ENCODE results near the gene SYT9.

The SYT9 gene

GRCh38 chr11:7508087-7508486, 256.4 kb downstream of the SYT9 start (continued):
- TF ChIP-seq PATZ1 (CRISPR knock-in tag; IDR thresholded peaks at IDR 0.05; ENCODE audit: borderline replicate concordance) (no peak), ZNF565 (CRISPR knock-in tag; conservative IDR thresholded peaks at IDR 0.05; ENCODE audit: low read depth) (no peak), BACH2 (CRISPR knock-in tag; IDR thresholded peaks at IDR 0.05; ENCODE audit: borderline replicate concordance) (no peak), SNAI2 (CRISPR knock-in tag; IDR thresholded peaks at IDR 0.05) (no peak), PPARA (CRISPR knock-in tag; IDR thresholded peaks at IDR 0.05; ENCODE audit: borderline replicate concordance) (no peak), ISL1 (CRISPR knock-in tag; IDR thresholded peaks at IDR 0.05) (no peak), ARNTL (CRISPR knock-in tag; IDR thresholded peaks at IDR 0.05; ENCODE audit: borderline replicate concordance, low read depth) (no peak), ZNF70 (CRISPR knock-in tag; IDR thresholded peaks at IDR 0.05) (no peak)

- TF ChIP-seq ZC3H10 (CRISPR knock-in tag; IDR thresholded peaks at IDR 0.05) (no peak), ARNTL (CRISPR knock-in tag; IDR thresholded peaks at IDR 0.05; ENCODE audit: borderline replicate concordance, low read depth) (no peak), ZNF70 (CRISPR knock-in tag; IDR thresholded peaks at IDR 0.05) (no peak), ESRRG (CRISPR knock-in tag; IDR thresholded peaks at IDR 0.05) (no peak), ZNF565 (CRISPR knock-in tag; conservative IDR thresholded peaks at IDR 0.05; ENCODE audit: low read depth) (no peak), TSHZ2 (CRISPR knock-in tag; IDR thresholded peaks at IDR 0.05) (no peak), PPARA (CRISPR knock-in tag; IDR thresholded peaks at IDR 0.05; ENCODE audit: borderline replicate concordance) (no peak), GLIS3 (CRISPR knock-in tag; IDR thresholded peaks at IDR 0.05) (no peak), ISL1 (CRISPR knock-in tag; IDR thresholded peaks at IDR 0.05) (no peak), SNAI2 (CRISPR knock-in tag; IDR thresholded peaks at IDR 0.05) (no peak), TOX (CRISPR knock-in tag; IDR thresholded peaks at IDR 0.05; ENCODE audit: borderline replicate concordance) (no peak), RARB (CRISPR knock-in tag; IDR thresholded peaks at IDR 0.05) (no peak), CSDC2 (CRISPR knock-in tag; IDR thresholded peaks at IDR 0.05) (no peak)
- no peak for ATAC-seq
Measured at GRCh38 chr11:7509966-7510365, 258.3 kb downstream of the SYT9 start.

- TF ChIP-seq OSR1 (CRISPR knock-in tag; IDR thresholded peaks at IDR 0.05) (no peak), TCF4 (CRISPR knock-in tag; IDR thresholded peaks at IDR 0.05; ENCODE audit: borderline replicate concordance) (no peak), GLIS3 (CRISPR knock-in tag; IDR thresholded peaks at IDR 0.05) (no peak), RARB (CRISPR knock-in tag; IDR thresholded peaks at IDR 0.05) (no peak), ZNF565 (CRISPR knock-in tag; conservative IDR thresholded peaks at IDR 0.05; ENCODE audit: low read depth) (no peak), POU6F1 (CRISPR knock-in tag; IDR thresholded peaks at IDR 0.05; ENCODE audit: borderline replicate concordance, low read depth) (no peak), ESRRG (CRISPR knock-in tag; IDR thresholded peaks at IDR 0.05) (no peak), ZFP3 (CRISPR knock-in tag; IDR thresholded peaks at IDR 0.05) (no peak), CSRNP3 (CRISPR knock-in tag; IDR thresholded peaks at IDR 0.05) (no peak), ZFP30 (CRISPR knock-in tag; IDR thresholded peaks at IDR 0.05) (no peak), TSHZ2 (CRISPR knock-in tag; IDR thresholded peaks at IDR 0.05) (no peak), CSDC2 (CRISPR knock-in tag; IDR thresholded peaks at IDR 0.05) (no peak), ZNF70 (CRISPR knock-in tag; IDR thresholded peaks at IDR 0.05) (no peak)
- no peak for ATAC-seq
Measured at GRCh38 chr11:7511401-7511800, 259.7 kb downstream of the SYT9 start.
